Vein endothelial cell (primary cell): ENCODE measurements around the gene P2RX3. TPM values are rescaled to one million over a fixed set of nuclear protein-coding genes. Genes with fewer than 3 reads are reported as not detected.

Experiments
- total RNA-seq: library from RNA; depleted of rRNA; stranded (reverse); fragments of >200 nt; gene quantifications from 2 replicates; pipeline ENCODE4 v1.2.3, GENCODE V29; 2012

P2RX3 gene
- not detected in 2 replicates for total RNA-seq

GRCh38 chr11:57338142-57338541, at the start of gene P2RX3:
Gene P2RX3 (plus strand): TSS chr11:57338352. CDS start chr11:57338551, 199 bp downstream.

GRCh38 chr11:57324886-57325734, 13.0 kb upstream of the P2RX3 start, which contains the start of gene TNKS1BP1:
Gene TNKS1BP1 (minus strand): TSS chr11:57324952. CDS start chr11:57321885, 3,067 bp downstream.

GRCh38 chr11:57335343-57336110, 2.6 kb upstream of the P2RX3 start, which contains the start of gene SSRP1:
Gene SSRP1 (minus strand): TSS chr11:57335892. CDS start chr11:57335121, 771 bp downstream.

GRCh38 chr11:57380975-57381374, 42.8 kb downstream of the P2RX3 start, which contains the start of gene PRG3:
Gene PRG3 (minus strand): TSS chr11:57381150. CDS start chr11:57380708, 442 bp downstream.

GRCh38 chr11:57390535-57390934, 52.4 kb downstream of the P2RX3 start, which contains the start of gene PRG2:
Gene PRG2 (minus strand): TSS chr11:57390650. CDS start chr11:57389944, 706 bp downstream.

Other genes starting within 250 kb of the P2RX3 start
- not detected in 2 replicates for gene LRRC55, start 156.4 kb upstream of the P2RX3 start, total RNA-seq
- 0.48 TPM in 1 of 2 replicates, not detected in the other for gene APLNR, start 101.1 kb upstream of the P2RX3 start, total RNA-seq
- gene TNKS1BP1, start 13.4 kb upstream of the P2RX3 start, total RNA-seq: 64.3 and 75.8 TPM in 2 replicates
- 83.9 and 99.4 TPM in 2 replicates for gene SSRP1, start 2.5 kb upstream of the P2RX3 start, total RNA-seq
- not detected in 2 replicates for gene PRG3, start 42.8 kb downstream of the P2RX3 start, total RNA-seq
- not detected in 2 replicates for gene PRG2, start 52.3 kb downstream of the P2RX3 start, total RNA-seq
- gene SLC43A3, start 88.8 kb downstream of the P2RX3 start, total RNA-seq: 107 and 123 TPM in 2 replicates
- gene RTN4RL2, start 122.2 kb downstream of the P2RX3 start, total RNA-seq: under 0.01 and 0.19 TPM in 2 replicates
- 10.7 and 13.1 TPM in 2 replicates for gene SLC43A1, start 177.3 kb downstream of the P2RX3 start, total RNA-seq
- gene TIMM10, start 192.4 kb downstream of the P2RX3 start, total RNA-seq: 31.0 and 40.9 TPM in 2 replicates
- gene SMTNL1, start 199.2 kb downstream of the P2RX3 start, total RNA-seq: not detected in 2 replicates
- 19.6 and 29.1 TPM in 2 replicates for gene UBE2L6, start 229.3 kb downstream of the P2RX3 start, total RNA-seq